ENCODE data around the gene SLC6A6.

The SLC6A6 gene

GRCh38 chr3:14373753-14374376 is 28.5 kb upstream of the SLC6A6 start:
- Histone ChIP-seq H3K4me1 (ENCODE audit: control insufficient read depth, insufficient read depth, low read length, unreplicated experiment) (peaks cover 17% of the 10 kb centered on the region), H3K27ac (ENCODE audit: low read depth, low read length) (no peak overlapping the region), H3K36me3 (ENCODE audit: insufficient read depth, low read length) (no peaks in the 10 kb centered on the region), H3K27me3 (ENCODE audit: insufficient read depth, low read length) (no peaks in the 10 kb centered on the region), H3K79me2 (ENCODE audit: control insufficient read depth, insufficient read depth, low read length, unreplicated experiment) (no peaks in the 10 kb centered on the region), H2AFZ (ENCODE audit: low read length, unreplicated experiment) (no peak overlapping the region), H3K4me3 (ENCODE audit: low read depth, low read length) (no peak overlapping the region)

- Histone ChIP-seq H3K27ac (ENCODE audit: low read depth, low read length) (no peak overlapping the region), H3K4me1 (ENCODE audit: control insufficient read depth, insufficient read depth, low read length, unreplicated experiment) (peaks cover 17% of the 10 kb centered on the region), H3K79me2 (ENCODE audit: control insufficient read depth, insufficient read depth, low read length, unreplicated experiment) (no peaks in the 10 kb centered on the region), H3K36me3 (ENCODE audit: insufficient read depth, low read length) (no peaks in the 10 kb centered on the region), H3K27me3 (ENCODE audit: insufficient read depth, low read length) (no peaks in the 10 kb centered on the region), H2AFZ (ENCODE audit: low read length, unreplicated experiment) (no peak overlapping the region), H3K4me3 (ENCODE audit: low read depth, low read length) (no peak overlapping the region)
These were observed 27.9 kb upstream of the SLC6A6 start for GRCh38 chr3:14374444-14374883.

- H2AFZ ChIP-seq (ENCODE audit: low read length, unreplicated experiment): no peak overlapping the region
These were observed 27.2 kb upstream of the SLC6A6 start for GRCh38 chr3:14375192-14375591.

GRCh38 chr3:14376348-14377043 is 25.9 kb upstream of the SLC6A6 start:
- no peak overlapping the region for H3K4me3 ChIP-seq (ENCODE audit: low read depth, low read length)
- peaks cover 15% of the 10 kb centered on the region for H3K4me1 ChIP-seq (ENCODE audit: control insufficient read depth, insufficient read depth, low read length, unreplicated experiment)
- no peaks in the 10 kb centered on the region for H3K36me3 ChIP-seq (ENCODE audit: insufficient read depth, low read length)
- no peaks in the 10 kb centered on the region for H3K79me2 ChIP-seq (ENCODE audit: control insufficient read depth, insufficient read depth, low read length, unreplicated experiment)
- H3K27me3 ChIP-seq (ENCODE audit: insufficient read depth, low read length): no peaks in the 10 kb centered on the region
- no peak overlapping the region for H3K27ac ChIP-seq (ENCODE audit: low read depth, low read length)
- no peak overlapping the region for H2AFZ ChIP-seq (ENCODE audit: low read length, unreplicated experiment)

More at GRCh38 chr3:14375192-14375591, 27.2 kb upstream of the SLC6A6 start:
- Histone ChIP-seq H3K4me3 (ENCODE audit: low read depth, low read length) (no peak overlapping the region), H3K27ac (ENCODE audit: low read depth, low read length) (no peak overlapping the region), H3K79me2 (ENCODE audit: control insufficient read depth, insufficient read depth, low read length, unreplicated experiment) (no peaks in the 10 kb centered on the region), H3K27me3 (ENCODE audit: insufficient read depth, low read length) (no peaks in the 10 kb centered on the region), H3K36me3 (ENCODE audit: insufficient read depth, low read length) (no peaks in the 10 kb centered on the region), H3K4me1 (ENCODE audit: control insufficient read depth, insufficient read depth, low read length, unreplicated experiment) (peaks cover 17% of the 10 kb centered on the region)

GRCh38 chr3:14377044-14377837 is 25.2 kb upstream of the SLC6A6 start:
- Histone ChIP-seq H3K27ac (ENCODE audit: low read depth, low read length) (no peak overlapping the region), H3K27me3 (ENCODE audit: insufficient read depth, low read length) (0 out of 2 replicates have a peak, but pooled peaks cover 3% of the 10 kb centered on the region), H3K36me3 (ENCODE audit: insufficient read depth, low read length) (no peaks in the 10 kb centered on the region), H2AFZ (ENCODE audit: low read length, unreplicated experiment) (no peak overlapping the region), H3K4me1 (ENCODE audit: control insufficient read depth, insufficient read depth, low read length, unreplicated experiment) (peaks cover 8% of the 10 kb centered on the region), H3K79me2 (ENCODE audit: control insufficient read depth, insufficient read depth, low read length, unreplicated experiment) (no peaks in the 10 kb centered on the region), H3K4me3 (ENCODE audit: low read depth, low read length) (no peak overlapping the region)

- no peak overlapping the region for H3K4me3 ChIP-seq (ENCODE audit: low read depth, low read length)
- 0 out of 2 replicates have a peak, but pooled peaks cover 3% of the 10 kb centered on the region for H3K27me3 ChIP-seq (ENCODE audit: insufficient read depth, low read length)
- H3K4me1 ChIP-seq (ENCODE audit: control insufficient read depth, insufficient read depth, low read length, unreplicated experiment): peaks cover 2% of the 10 kb centered on the region
- no peaks in the 10 kb centered on the region for H3K79me2 ChIP-seq (ENCODE audit: control insufficient read depth, insufficient read depth, low read length, unreplicated experiment)
- no peak overlapping the region for H2AFZ ChIP-seq (ENCODE audit: low read length, unreplicated experiment)
- no peak overlapping the region for H3K27ac ChIP-seq (ENCODE audit: low read depth, low read length)
- no peaks in the 10 kb centered on the region for H3K36me3 ChIP-seq (ENCODE audit: insufficient read depth, low read length)
These were observed 24.6 kb upstream of the SLC6A6 start for GRCh38 chr3:14377838-14378169.

GRCh38 chr3:14378415-14378814 is 24.0 kb upstream of the SLC6A6 start:
- no peaks in the 10 kb centered on the region for H3K79me2 ChIP-seq (ENCODE audit: control insufficient read depth, insufficient read depth, low read length, unreplicated experiment)
- no peak overlapping the region for H3K4me3 ChIP-seq (ENCODE audit: low read depth, low read length)
- no peaks in the 10 kb centered on the region for H3K36me3 ChIP-seq (ENCODE audit: insufficient read depth, low read length)
- H3K4me1 ChIP-seq (ENCODE audit: control insufficient read depth, insufficient read depth, low read length, unreplicated experiment): no peaks in the 10 kb centered on the region
- H3K27ac ChIP-seq (ENCODE audit: low read depth, low read length): no peak overlapping the region
- no peak overlapping the region for H2AFZ ChIP-seq (ENCODE audit: low read length, unreplicated experiment)
- H3K27me3 ChIP-seq (ENCODE audit: insufficient read depth, low read length): 0 out of 2 replicates have a peak, but pooled peaks cover 3% of the 10 kb centered on the region

GRCh38 chr3:14379843-14380242 is 22.6 kb upstream of the SLC6A6 start:
- H3K36me3 ChIP-seq (ENCODE audit: insufficient read depth, low read length): no peaks in the 10 kb centered on the region
- H3K4me1 ChIP-seq (ENCODE audit: control insufficient read depth, insufficient read depth, low read length, unreplicated experiment): no peaks in the 10 kb centered on the region
- H3K79me2 ChIP-seq (ENCODE audit: control insufficient read depth, insufficient read depth, low read length, unreplicated experiment): no peaks in the 10 kb centered on the region
- no peak overlapping the region for H3K4me3 ChIP-seq (ENCODE audit: low read depth, low read length)
- H3K27ac ChIP-seq (ENCODE audit: low read depth, low read length): no peak overlapping the region
- no peak overlapping the region for H2AFZ ChIP-seq (ENCODE audit: low read length, unreplicated experiment)
- 0 out of 2 replicates have a peak, but pooled peaks cover 3% of the 10 kb centered on the region for H3K27me3 ChIP-seq (ENCODE audit: insufficient read depth, low read length)

- Histone ChIP-seq H3K36me3 (ENCODE audit: insufficient read depth, low read length) (no peaks in the 10 kb centered on the region), H3K27ac (ENCODE audit: low read depth, low read length) (no peak overlapping the region), H3K79me2 (ENCODE audit: control insufficient read depth, insufficient read depth, low read length, unreplicated experiment) (no peaks in the 10 kb centered on the region), H3K4me3 (ENCODE audit: low read depth, low read length) (no peak overlapping the region), H3K27me3 (ENCODE audit: insufficient read depth, low read length) (peaks cover 16% of the 10 kb centered on the region; the same call in 1 of the 2 replicates), H2AFZ (ENCODE audit: low read length, unreplicated experiment) (no peak overlapping the region), H3K4me1 (ENCODE audit: control insufficient read depth, insufficient read depth, low read length, unreplicated experiment) (no peaks in the 10 kb centered on the region)
These were observed 16.2 kb upstream of the SLC6A6 start for GRCh38 chr3:14386254-14386653.

GRCh38 chr3:14388201-14388600 is 14.2 kb upstream of the SLC6A6 start:
- no peak overlapping the region for H3K27ac ChIP-seq (ENCODE audit: low read depth, low read length)
- no peaks in the 10 kb centered on the region for H3K36me3 ChIP-seq (ENCODE audit: insufficient read depth, low read length)
- peaks cover 13% of the 10 kb centered on the region; the same call in 1 of the 2 replicates for H3K27me3 ChIP-seq (ENCODE audit: insufficient read depth, low read length)
- H3K4me1 ChIP-seq (ENCODE audit: control insufficient read depth, insufficient read depth, low read length, unreplicated experiment): no peaks in the 10 kb centered on the region
- H3K4me3 ChIP-seq (ENCODE audit: low read depth, low read length): no peak overlapping the region
- no peak overlapping the region for H2AFZ ChIP-seq (ENCODE audit: low read length, unreplicated experiment)
- H3K79me2 ChIP-seq (ENCODE audit: control insufficient read depth, insufficient read depth, low read length, unreplicated experiment): no peaks in the 10 kb centered on the region

Measured in ACC112 (cell line).